GOT3 (cell line): ENCODE results near the gene ABHD14A.

Experiments used
- DNase-seq: peaks from one replicate; lab custom pipeline; 2025; ENCODE audit warnings: mixed read lengths; lab: John Stamatoyannopoulos, UW

Gene ABHD14A

DNA sequence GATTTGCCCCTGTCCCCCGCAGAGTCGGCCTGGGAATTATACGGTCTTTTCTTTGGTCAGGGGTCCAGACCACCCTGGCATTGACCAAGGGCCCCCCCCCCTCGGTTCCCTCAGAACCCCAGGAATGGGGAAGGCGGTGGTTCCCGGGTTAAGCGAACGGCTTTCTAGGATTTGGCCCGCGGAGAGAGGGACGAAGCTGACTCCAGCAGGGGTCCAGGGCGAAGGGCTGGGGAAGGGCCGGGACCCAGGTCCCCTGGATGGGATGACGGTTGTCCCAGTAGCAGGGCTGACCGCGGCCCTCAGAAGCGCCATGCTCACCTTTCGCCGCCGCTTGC is 33.4 kb upstream of the ABHD14A start:
- no peak for DNase-seq

GRCh38 chr3:51941798-51942602 is 32.9 kb upstream of the ABHD14A start, which contains the start of the genes PARP3 and RRP9:
Gene PARP3 (plus strand): TSS chr3:51942363. CDS start chr3:51943356, 993 bp downstream.
Gene RRP9 (minus strand): TSS chr3:51941904. CDS start chr3:51941867, 37 bp downstream.
- peak; percentile 98 for DNase-seq

DNA sequence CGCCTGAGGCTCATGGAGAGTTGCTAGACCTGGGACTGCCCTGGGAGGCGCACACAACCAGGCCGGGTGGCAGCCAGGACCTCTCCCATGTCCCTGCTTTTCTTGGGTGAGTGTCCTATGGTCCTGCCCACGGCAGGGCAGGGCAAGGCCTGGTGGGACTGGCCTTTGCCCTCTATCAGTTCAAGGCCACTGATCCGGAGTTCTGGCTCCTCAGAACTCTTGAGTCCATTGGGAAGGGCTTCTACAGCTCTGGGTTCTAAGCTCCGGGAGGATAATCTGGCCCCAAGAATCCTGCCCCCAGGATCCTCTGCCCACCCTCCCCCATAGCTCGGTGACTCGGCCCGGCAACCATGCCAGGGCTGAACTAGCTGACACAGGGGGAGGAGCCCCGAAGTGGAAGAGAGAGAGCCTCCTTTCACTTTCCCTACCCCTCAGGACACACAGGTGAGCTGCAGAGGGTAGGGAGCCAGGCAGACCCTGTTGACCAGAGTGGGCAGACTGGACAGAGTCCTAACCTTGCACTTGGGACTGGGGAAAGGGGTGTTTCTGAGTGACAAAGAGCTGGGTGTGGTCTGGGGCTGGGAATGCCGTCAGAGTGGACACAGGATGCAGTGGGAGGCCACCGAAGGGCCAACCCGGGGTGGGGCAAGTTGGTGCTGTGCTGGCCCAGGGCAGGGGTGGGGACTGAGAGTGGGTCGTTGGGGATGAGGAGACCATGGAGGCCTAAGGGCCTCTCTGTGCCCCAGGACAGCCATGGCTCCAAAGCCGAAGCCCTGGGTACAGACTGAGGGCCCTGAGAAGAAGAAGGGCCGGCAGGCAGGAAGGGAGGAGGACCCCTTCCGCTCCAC is 32.0 kb upstream of the ABHD14A start:
- no peak for DNase-seq

DNA sequence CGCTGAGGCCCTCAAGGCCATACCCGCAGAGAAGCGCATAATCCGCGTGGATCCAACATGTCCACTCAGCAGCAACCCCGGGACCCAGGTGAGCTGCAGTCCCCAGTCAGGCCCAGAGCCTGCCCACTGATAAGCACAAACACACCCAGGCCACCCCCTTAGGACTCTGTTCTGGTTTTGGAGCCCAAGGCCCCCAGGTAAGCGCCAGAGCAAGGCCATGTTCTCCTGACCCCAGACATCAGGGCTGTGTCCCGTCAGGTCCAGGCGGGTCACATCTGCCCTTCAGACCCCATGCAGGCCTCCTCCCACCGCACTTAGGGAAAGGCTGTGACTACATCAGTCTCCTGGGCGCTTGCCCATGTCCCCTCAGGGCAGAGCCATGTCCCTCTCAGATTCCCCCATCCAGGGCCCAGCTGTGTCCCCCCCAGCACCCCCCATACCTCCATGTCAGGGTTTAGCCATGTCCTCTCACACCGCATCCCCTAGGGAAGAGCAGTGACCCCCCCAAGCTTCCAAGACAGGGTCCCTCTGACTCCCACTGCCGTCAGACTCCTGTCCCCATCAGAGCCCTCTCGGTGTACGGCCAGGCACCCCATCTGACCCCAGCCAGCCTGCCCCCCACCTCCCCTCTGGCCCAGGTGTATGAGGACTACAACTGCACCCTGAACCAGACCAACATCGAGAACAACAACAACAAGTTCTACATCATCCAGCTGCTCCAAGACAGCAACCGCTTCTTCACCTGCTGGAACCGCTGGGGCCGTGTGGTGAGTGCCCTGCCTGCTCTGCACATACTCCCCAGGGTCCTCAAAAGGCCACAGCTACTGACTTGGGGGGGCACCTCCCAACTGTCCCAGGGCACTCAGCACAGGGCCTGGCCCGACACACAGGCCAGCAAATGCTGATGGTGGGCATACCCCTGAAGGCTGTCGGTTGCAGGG is 31.1 kb upstream of the ABHD14A start:
- DNase-seq = no peak

DNA sequence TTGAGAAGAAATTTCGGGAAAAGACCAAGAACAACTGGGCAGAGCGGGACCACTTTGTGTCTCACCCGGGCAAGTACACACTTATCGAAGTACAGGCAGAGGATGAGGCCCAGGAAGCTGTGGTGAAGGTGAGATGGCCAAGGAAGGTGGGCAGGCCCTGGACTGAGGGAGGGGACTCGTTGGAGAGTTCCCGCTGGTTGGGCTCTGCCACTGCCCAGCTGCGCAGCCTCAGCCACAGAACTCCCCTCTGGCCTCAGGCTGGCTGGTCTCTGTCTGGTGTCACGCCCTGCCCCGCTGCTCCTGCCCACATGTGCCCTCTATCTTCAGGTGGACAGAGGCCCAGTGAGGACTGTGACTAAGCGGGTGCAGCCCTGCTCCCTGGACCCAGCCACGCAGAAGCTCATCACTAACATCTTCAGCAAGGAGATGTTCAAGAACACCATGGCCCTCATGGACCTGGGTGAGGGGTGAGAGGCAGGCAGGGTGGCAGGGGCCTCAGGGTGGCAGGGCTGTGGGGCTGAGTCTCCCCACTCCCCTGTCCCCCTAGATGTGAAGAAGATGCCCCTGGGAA is 30.3 kb upstream of the ABHD14A start:
- DNase-seq = no peak

GRCh38 chr3:51945031-51945840 is 29.6 kb upstream of the ABHD14A start:
- no peak for DNase-seq

GRCh38 chr3:51945926-51946705 is 28.7 kb upstream of the ABHD14A start:
- no peak for DNase-seq

DNA sequence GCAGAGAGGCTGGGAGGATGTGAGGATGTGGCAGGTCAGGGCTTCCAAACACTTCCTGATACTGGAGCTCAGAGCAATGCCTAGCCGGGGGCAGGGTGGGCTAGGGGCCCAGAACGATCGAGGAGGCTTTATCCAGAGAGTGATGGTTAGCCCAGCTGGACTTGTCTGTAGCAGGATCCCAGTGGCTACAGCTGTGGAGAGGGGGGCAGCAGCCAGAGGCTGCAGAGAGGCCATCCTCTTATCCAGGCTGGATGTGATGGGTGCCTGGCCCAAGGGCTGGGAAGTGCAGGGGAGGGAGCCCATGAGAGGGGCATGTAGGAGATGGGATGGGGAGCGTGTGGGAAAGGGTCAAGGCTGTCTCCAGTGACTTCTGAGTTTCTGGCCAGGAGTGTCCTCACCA is 28.1 kb upstream of the ABHD14A start:
- DNase-seq = no peak

DNA sequence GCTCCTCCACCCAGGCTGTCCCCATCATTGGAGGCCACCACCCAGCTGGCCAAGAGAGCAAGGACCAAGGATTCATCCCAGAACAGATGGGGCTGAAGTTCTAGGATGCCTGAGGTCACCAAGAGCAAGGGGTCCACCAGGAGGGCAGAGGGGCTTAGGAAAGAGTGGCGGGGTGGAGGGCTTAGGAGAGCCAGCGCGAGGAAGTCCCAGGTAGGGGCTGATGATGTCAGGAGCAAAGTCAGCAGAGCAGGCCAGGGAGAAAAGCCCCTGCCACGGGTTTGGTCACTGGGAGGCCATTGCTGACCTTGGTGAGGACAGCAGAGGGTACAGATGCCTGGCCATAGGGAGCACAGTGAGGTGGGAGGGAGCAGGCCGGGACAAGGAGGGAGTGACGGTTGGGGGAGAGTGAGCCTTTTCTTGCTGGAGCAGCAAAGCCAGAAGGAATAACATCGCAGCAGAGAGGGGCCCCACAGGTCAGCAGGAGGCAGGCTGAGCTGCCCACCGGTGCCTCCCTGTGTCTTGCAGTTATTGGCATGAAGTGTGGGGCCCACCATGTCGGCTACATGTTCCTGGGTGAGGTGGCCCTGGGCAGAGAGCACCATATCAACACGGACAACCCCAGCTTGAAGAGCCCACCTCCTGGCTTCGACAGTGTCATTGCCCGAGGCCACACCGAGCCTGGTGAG is 27.5 kb upstream of the ABHD14A start:
- DNase-seq = no peak

- no peak for DNase-seq
These were observed 26.8 kb upstream of the ABHD14A start for GRCh38 chr3:51948016-51948580.

- DNase-seq = no peak
These were observed 25.7 kb upstream of the ABHD14A start for GRCh38 chr3:51949121-51949520.

- no peak for DNase-seq
These were observed 24.0 kb upstream of the ABHD14A start for GRCh38 chr3:51950899-51951298.

DNA sequence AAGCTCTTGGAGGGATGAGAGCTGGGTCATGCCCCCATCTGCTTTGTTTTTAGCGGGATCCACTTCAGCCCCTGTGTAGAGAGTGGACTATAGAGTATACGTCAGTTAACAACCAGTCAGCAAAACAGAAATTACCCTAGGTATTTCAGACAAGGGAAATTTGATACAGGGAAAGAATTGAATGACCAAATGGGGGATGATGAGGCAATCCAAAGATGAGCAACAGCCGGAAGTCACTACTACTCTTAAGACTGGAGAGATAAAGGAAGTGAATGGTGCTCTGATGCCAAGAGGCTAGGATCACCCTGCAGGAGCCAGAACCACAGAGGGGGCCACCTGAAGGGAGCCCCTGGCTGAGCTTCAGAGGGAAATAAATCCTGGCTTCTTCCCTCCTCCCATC is 21.4 kb upstream of the ABHD14A start:
- DNase-seq = no peak

DNA sequence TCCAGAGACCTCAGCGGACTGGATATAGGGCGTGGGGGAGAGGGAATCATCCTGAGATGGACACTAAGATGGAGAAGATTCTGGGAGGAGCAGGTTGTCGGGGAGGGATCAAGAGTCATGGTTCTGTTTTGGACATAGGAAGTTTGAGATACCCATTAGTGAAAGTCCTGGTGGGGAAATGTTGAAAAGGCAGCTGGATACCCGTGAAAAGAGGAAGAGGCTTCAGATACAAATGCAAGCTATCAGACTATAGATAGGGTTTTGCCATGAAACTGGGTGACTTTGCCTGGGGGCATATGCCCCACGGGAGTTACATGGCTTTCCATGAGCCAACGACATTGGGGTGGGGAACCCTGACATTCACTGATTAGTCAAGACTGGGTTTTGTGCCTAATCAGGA is 20.8 kb upstream of the ABHD14A start:
- DNase-seq = no peak

DNA sequence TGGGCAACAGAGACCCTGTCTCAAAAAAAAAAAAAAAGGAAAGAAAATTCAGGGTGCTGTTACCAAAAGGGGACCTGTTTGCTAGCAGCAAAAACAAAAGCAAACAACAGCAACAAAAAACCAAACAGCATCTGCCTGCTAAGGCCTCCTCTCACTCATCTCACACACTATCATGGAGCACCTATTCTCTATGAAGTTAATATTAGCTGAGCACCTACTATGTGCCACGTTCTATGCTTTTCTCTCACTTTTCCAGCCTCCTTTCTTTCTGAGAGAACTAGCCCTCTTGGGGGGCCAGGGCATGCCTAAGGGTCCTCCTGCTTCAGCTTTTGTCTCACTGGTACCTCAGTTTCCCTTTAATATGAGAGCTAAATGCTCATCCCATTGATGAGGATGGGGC is 20.2 kb upstream of the ABHD14A start:
- DNase-seq = no peak

GRCh38 chr3:51955175-51955892 is 19.5 kb upstream of the ABHD14A start, which contains the start of gene GPR62:
Gene GPR62 (plus strand): TSS chr3:51955381. CDS start chr3:51955653, 272 bp downstream.
- DNase-seq = no peak

- DNase-seq = no peak
These were observed 18.7 kb upstream of the ABHD14A start for GRCh38 chr3:51955893-51956770.
